ENCODE results near the gene CELA2A.
"Not testable (repeated sequence)": the region's sequence is repeated elsewhere in the genome, so short reads cannot be mapped to it uniquely, and the experiment has no call there.

Gene CELA2A

DNA sequence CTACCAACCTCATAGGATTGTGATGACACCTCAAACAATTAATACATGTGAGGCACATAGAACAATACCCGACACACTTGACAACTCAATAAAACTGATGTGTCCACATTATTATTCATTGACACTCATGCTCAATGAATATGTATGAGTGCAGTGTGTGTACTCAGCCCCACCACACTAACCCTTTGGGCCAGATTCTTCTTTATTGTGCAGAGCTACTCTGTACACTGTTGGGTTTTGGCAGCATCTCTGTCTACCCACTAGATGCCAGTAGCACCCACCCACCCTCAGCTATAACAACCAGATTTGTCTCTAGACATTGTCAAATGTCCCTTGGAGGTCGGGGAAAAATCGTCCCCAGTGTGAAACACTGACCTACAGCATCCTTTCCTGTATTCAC lies 57.4 kb downstream of the CELA2A start:
- DNase-seq, result no peak
- Histone ChIP-seq H3K36me3 (ENCODE audit: control insufficient read depth, insufficient read depth, low read length) (peaks cover 2% of the 10 kb centered on the region), H2BK5ac (ENCODE audit: low read length) (no peak overlapping the region), H3K4ac (ENCODE audit: low read depth, low read length) (no peak overlapping the region), H3K4me3 (ENCODE audit: low read length) (no peak overlapping the region), H4K5ac (ENCODE audit: low read length) (no peak overlapping the region), H2AK5ac (ENCODE audit: low read length) (no peak overlapping the region), H3K27me3 (ENCODE audit: insufficient read depth, low read length, poor library complexity) (no peaks in the 10 kb centered on the region), H3K23ac (ENCODE audit: low read length) (no peak overlapping the region), H3K18ac (ENCODE audit: low read length) (no peak overlapping the region), H4K8ac (ENCODE audit: low read depth, low read length) (no peak overlapping the region), H3K4me1 (ENCODE audit: control insufficient read depth, low read depth, low read length) (peaks cover 2% of the 10 kb centered on the region), H3K56ac (ENCODE audit: low read length) (no peak overlapping the region), H3K79me2 (ENCODE audit: control insufficient read depth, insufficient read depth, low read length) (no peaks in the 10 kb centered on the region), H2BK15ac (replicated peaks; ENCODE audit: low read depth) (no peak overlapping the region), H3K4me2 (ENCODE audit: low read length) (no peak overlapping the region), H3K27ac (ENCODE audit: low read depth, low read length) (no peak overlapping the region), H3K79me1 (ENCODE audit: low read length) (no peaks in the 10 kb centered on the region), H2BK120ac (ENCODE audit: low read depth, low read length) (no peak overlapping the region), H3K9ac (ENCODE audit: low read length) (no peak overlapping the region)
- WGBS (ENCODE audit: extremely low coverage, insufficient coverage, low lambda C conversion rate), result no CpG with 5 or more reads among the region's 3 CpGs

DNA sequence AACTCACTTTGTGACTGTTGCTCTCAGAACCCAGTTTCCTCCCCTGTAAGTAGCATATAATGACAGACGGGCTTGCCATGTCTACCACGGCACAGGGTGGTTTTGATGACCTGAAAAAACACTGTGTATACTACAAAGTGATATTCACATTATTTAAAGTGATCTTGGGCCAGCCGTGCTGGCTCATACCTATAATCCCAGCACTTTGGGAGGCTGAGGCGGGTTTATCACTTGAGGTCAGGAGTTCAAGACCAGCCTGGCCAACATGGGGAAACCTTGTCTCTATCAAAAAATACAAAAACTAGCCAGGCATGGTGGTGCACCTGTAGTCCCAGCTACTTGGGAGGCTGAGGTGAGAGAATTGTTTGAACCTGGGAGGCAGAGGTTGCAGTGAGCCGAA lies 58.0 kb downstream of the CELA2A start:
- H3K4me1 ChIP-seq (ENCODE audit: control insufficient read depth, low read depth, low read length); H3K79me1 ChIP-seq (ENCODE audit: low read length); H3K18ac ChIP-seq (ENCODE audit: low read length); H3K23ac ChIP-seq (ENCODE audit: low read length); H2BK120ac ChIP-seq (ENCODE audit: low read depth, low read length); H3K56ac ChIP-seq (ENCODE audit: low read length); H3K36me3 ChIP-seq (ENCODE audit: control insufficient read depth, insufficient read depth, low read length); H3K9ac ChIP-seq (ENCODE audit: low read length); H3K4ac ChIP-seq (ENCODE audit: low read depth, low read length); H4K5ac ChIP-seq (ENCODE audit: low read length); H2AK5ac ChIP-seq (ENCODE audit: low read length); H3K4me2 ChIP-seq (ENCODE audit: low read length); H2BK5ac ChIP-seq (ENCODE audit: low read length); H3K4me3 ChIP-seq (ENCODE audit: low read length); DNase-seq; H3K27ac ChIP-seq (ENCODE audit: low read depth, low read length); H3K79me2 ChIP-seq (ENCODE audit: control insufficient read depth, insufficient read depth, low read length); H3K27me3 ChIP-seq (ENCODE audit: insufficient read depth, low read length, poor library complexity); H2BK15ac ChIP-seq (replicated peaks; ENCODE audit: low read depth); H4K8ac ChIP-seq (ENCODE audit: low read depth, low read length): not testable (repeated sequence)
- no CpG with 5 or more reads among the region's 5 CpGs for WGBS (ENCODE audit: extremely low coverage, insufficient coverage, low lambda C conversion rate)

DNA sequence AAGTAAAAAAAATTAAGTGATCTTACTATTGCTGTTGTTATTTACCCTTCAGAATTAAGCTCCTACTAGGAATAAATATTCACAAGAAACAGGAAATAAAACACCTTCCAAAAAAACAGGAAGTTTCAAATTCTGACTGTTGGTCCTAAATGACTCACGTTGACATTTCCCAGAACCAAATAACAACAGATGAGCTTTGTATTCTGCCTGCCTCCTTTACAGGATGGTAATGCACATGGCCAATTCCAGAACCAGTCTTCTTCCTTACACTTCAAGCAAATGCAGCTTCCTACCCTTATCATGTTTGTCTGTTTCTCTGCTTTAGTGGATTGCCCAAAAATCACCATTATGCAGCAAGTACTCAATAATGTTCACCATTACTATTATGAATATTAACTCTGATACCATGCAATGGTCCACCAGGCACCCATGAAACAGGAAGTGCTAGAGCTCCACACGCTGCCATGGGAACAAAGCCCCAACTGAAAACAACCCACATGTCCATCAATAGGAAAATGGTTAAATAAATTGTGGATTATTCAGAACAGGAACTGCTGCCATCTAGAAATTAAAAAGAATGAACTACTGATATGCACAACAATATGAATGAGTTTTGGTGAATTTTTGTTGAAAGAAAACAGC lies 58.6 kb downstream of the CELA2A start:
- no CpG with 5 or more reads among the region's 2 CpGs for WGBS (ENCODE audit: extremely low coverage, insufficient coverage, low lambda C conversion rate)
- H2BK15ac ChIP-seq (replicated peaks; ENCODE audit: low read depth), result no peak overlapping the region
- DNase-seq, result no peak

GRCh38 chr1:15519625-15520024 lies 63.1 kb downstream of the CELA2A start:
- Histone ChIP-seq H4K5ac (ENCODE audit: low read length) (no peak overlapping the region), H3K79me1 (ENCODE audit: low read length) (peaks cover 2% of the 10 kb centered on the region), H3K27me3 (ENCODE audit: insufficient read depth, low read length, poor library complexity) (no peaks in the 10 kb centered on the region), H3K9ac (ENCODE audit: low read length) (no peak overlapping the region), H2BK5ac (ENCODE audit: low read length) (no peak overlapping the region), H3K4ac (ENCODE audit: low read depth, low read length) (no peak overlapping the region), H3K79me2 (ENCODE audit: control insufficient read depth, insufficient read depth, low read length) (no peaks in the 10 kb centered on the region), H3K23ac (ENCODE audit: low read length) (no peak overlapping the region), H2AK5ac (ENCODE audit: low read length) (no peak overlapping the region), H3K4me3 (ENCODE audit: low read length) (no peak overlapping the region), H3K18ac (ENCODE audit: low read length) (no peak overlapping the region), H3K4me1 (ENCODE audit: control insufficient read depth, low read depth, low read length) (no peaks in the 10 kb centered on the region), H3K4me2 (ENCODE audit: low read length) (no peak overlapping the region), H4K8ac (ENCODE audit: low read depth, low read length) (no peak overlapping the region), H2BK15ac (replicated peaks; ENCODE audit: low read depth) (no peak overlapping the region), H2BK120ac (ENCODE audit: low read depth, low read length) (no peak overlapping the region), H3K56ac (ENCODE audit: low read length) (no peak overlapping the region), H3K27ac (ENCODE audit: low read depth, low read length) (no peak overlapping the region), H3K36me3 (ENCODE audit: control insufficient read depth, insufficient read depth, low read length) (peaks cover 2% of the 10 kb centered on the region)
- no CpG with 5 or more reads among the region's 3 CpGs for WGBS (ENCODE audit: extremely low coverage, insufficient coverage, low lambda C conversion rate)
- no peak for DNase-seq

More for the DNA sequence above, 58.6 kb downstream of the CELA2A start:
- H3K4me1 ChIP-seq (ENCODE audit: control insufficient read depth, low read depth, low read length), result no peaks in the 10 kb centered on the region
- H3K79me1 ChIP-seq (ENCODE audit: low read length), result no peaks in the 10 kb centered on the region
- no peak overlapping the region for H3K23ac ChIP-seq (ENCODE audit: low read length)
- no peak overlapping the region for H3K4me3 ChIP-seq (ENCODE audit: low read length)
- H2BK120ac ChIP-seq (ENCODE audit: low read depth, low read length), result no peak overlapping the region
- H4K8ac ChIP-seq (ENCODE audit: low read depth, low read length), result no peak overlapping the region
- peaks cover 2% of the 10 kb centered on the region for H3K36me3 ChIP-seq (ENCODE audit: control insufficient read depth, insufficient read depth, low read length)
- H2BK5ac ChIP-seq (ENCODE audit: low read length), result no peak overlapping the region
- H3K9ac ChIP-seq (ENCODE audit: low read length), result no peak overlapping the region
- H2AK5ac ChIP-seq (ENCODE audit: low read length), result no peak overlapping the region
- H3K27me3 ChIP-seq (ENCODE audit: insufficient read depth, low read length, poor library complexity), result no peaks in the 10 kb centered on the region
- H3K4ac ChIP-seq (ENCODE audit: low read depth, low read length), result no peak overlapping the region
- H3K18ac ChIP-seq (ENCODE audit: low read length), result no peak overlapping the region
- no peak overlapping the region for H3K56ac ChIP-seq (ENCODE audit: low read length)
- H3K27ac ChIP-seq (ENCODE audit: low read depth, low read length), result no peak overlapping the region
- H3K79me2 ChIP-seq (ENCODE audit: control insufficient read depth, insufficient read depth, low read length), result no peaks in the 10 kb centered on the region
- no peak overlapping the region for H4K5ac ChIP-seq (ENCODE audit: low read length)
- H3K4me2 ChIP-seq (ENCODE audit: low read length), result no peak overlapping the region

DNA sequence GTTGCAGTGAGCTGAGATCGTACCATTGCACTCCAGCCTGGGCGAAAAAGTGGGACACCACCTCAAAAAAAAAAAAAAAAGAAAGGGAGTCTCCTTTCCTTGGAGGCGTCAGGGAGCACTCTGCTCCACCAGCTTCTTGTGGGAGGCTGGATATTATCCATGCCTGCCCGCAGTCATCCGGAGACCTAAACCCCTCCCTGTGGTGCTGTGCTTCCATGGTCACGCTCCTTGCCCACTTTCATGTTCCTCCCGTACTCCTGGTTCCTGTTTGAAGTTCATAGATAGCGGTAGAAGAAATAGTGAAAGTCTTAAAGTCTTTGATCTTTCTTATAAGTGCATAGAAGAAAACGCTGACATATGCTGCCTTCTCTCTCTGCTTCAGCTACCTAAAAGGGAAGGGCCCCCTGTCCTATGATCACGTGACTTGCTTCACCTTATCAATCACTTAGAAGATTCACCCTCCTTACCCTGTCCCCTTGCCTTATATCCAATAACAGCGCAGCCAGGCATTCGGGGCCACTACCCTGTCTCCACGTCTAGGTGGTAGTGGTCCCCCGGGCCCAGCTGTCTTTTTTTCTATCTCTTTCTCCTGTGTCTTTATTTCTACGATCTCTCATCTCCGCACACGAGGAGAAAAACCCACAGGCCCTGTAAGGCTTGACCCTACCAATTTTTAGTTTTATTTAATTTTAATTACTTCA lies 64.8 kb downstream of the CELA2A start:
- no CpG with 5 or more reads among the region's 17 CpGs for WGBS (ENCODE audit: extremely low coverage, insufficient coverage, low lambda C conversion rate)
- not testable (repeated sequence) for H3K4ac ChIP-seq (ENCODE audit: low read depth, low read length); DNase-seq; H3K9ac ChIP-seq (ENCODE audit: low read length); H3K79me1 ChIP-seq (ENCODE audit: low read length); H2AK5ac ChIP-seq (ENCODE audit: low read length); H4K5ac ChIP-seq (ENCODE audit: low read length); H4K8ac ChIP-seq (ENCODE audit: low read depth, low read length); H3K18ac ChIP-seq (ENCODE audit: low read length); H3K27ac ChIP-seq (ENCODE audit: low read depth, low read length); H3K4me1 ChIP-seq (ENCODE audit: control insufficient read depth, low read depth, low read length); H3K4me3 ChIP-seq (ENCODE audit: low read length); H3K79me2 ChIP-seq (ENCODE audit: control insufficient read depth, insufficient read depth, low read length); H3K27me3 ChIP-seq (ENCODE audit: insufficient read depth, low read length, poor library complexity); H3K23ac ChIP-seq (ENCODE audit: low read length); H3K4me2 ChIP-seq (ENCODE audit: low read length); H3K36me3 ChIP-seq (ENCODE audit: control insufficient read depth, insufficient read depth, low read length); H2BK5ac ChIP-seq (ENCODE audit: low read length); H3K56ac ChIP-seq (ENCODE audit: low read length); H2BK15ac ChIP-seq (replicated peaks; ENCODE audit: low read depth); H2BK120ac ChIP-seq (ENCODE audit: low read depth, low read length)

Data from mesendoderm (in vitro differentiated cells).